ENCODE data around the gene TCERG1.

TCERG1 gene

GRCh38 chr5:146463446-146463845 lies 16.3 kb downstream of the TCERG1 start:
- TF ChIP-seq CTCF (conservative IDR thresholded peaks at IDR 0.05; ENCODE audit: control insufficient read depth, insufficient read depth, low read depth, low read length), result no peak
- no peak overlapping the region for H3K4me3 ChIP-seq (ENCODE audit: control insufficient read depth, low read depth, low read length)
- no peak for DNase-seq (ENCODE audit: low read depth)

- peak; percentile 55 for TF ChIP-seq CTCF (conservative IDR thresholded peaks at IDR 0.05; ENCODE audit: control insufficient read depth, insufficient read depth, low read depth, low read length)
- peak; percentile 29 for DNase-seq (ENCODE audit: low read depth)
- H3K4me3 ChIP-seq (ENCODE audit: control insufficient read depth, low read depth, low read length), result no peak overlapping the region
Observed at GRCh38 chr5:146466521-146467349, 19.6 kb downstream of the TCERG1 start.

GRCh38 chr5:146467760-146468159 lies 20.6 kb downstream of the TCERG1 start:
- no peak for DNase-seq (ENCODE audit: low read depth)
- no peak overlapping the region for H3K4me3 ChIP-seq (ENCODE audit: control insufficient read depth, low read depth, low read length)
- TF ChIP-seq CTCF (conservative IDR thresholded peaks at IDR 0.05; ENCODE audit: control insufficient read depth, insufficient read depth, low read depth, low read length), result no peak

- no peak for TF ChIP-seq CTCF (conservative IDR thresholded peaks at IDR 0.05; ENCODE audit: control insufficient read depth, insufficient read depth, low read depth, low read length)
- DNase-seq (ENCODE audit: low read depth), result no peak
- H3K4me3 ChIP-seq (ENCODE audit: control insufficient read depth, low read depth, low read length), result no peak overlapping the region
Observed at GRCh38 chr5:146474065-146474464, 26.9 kb downstream of the TCERG1 start.

GRCh38 chr5:146475190-146475780 lies 28.2 kb downstream of the TCERG1 start:
- peak; percentile 34 for TF ChIP-seq CTCF (conservative IDR thresholded peaks at IDR 0.05; ENCODE audit: control insufficient read depth, insufficient read depth, low read depth, low read length)
- DNase-seq (ENCODE audit: low read depth), result peak; percentile 4

GRCh38 chr5:146475906-146476305 lies 28.8 kb downstream of the TCERG1 start:
- no peak for DNase-seq (ENCODE audit: low read depth)
- TF ChIP-seq CTCF (conservative IDR thresholded peaks at IDR 0.05; ENCODE audit: control insufficient read depth, insufficient read depth, low read depth, low read length), result no peak
- H3K4me3 ChIP-seq (ENCODE audit: control insufficient read depth, low read depth, low read length), result no peak overlapping the region

More at GRCh38 chr5:146475190-146475780, 28.2 kb downstream of the TCERG1 start:
- H3K4me3 ChIP-seq (ENCODE audit: control insufficient read depth, low read depth, low read length), result no peak overlapping the region
